GM12801 (cell line): ENCODE data around the gene MAPK13.

Experiments
- CTCF ChIP-seq: IDR thresholded peaks from one replicate; pipeline ENCODE4 v1.5.1; 2011; ENCODE audit warnings: control low read depth; ENCODE audit not compliant: insufficient read length; ENCODE audit errors: extremely low read depth

MAPK13 gene

DNA sequence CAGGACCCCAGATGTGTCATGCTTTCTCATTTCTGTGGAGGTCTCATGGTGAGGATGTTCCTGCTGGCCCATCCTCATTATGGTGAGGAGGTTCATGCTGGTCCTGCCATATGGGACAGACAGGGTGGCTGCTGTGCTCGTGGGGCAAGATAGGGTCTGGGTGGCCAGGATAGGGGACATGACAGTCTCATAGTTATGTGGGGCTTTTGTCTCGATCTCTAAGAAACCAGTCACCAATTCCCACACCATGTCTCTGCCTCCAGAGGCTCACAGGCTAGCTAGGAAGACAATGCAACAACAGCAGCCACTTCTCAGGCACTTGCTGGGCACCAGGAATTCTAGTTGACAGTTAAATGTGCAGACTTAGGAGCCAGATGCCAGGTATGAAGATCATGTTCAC is 4.2 kb upstream of the MAPK13 start:
- TF ChIP-seq CTCF = no peak

DNA sequence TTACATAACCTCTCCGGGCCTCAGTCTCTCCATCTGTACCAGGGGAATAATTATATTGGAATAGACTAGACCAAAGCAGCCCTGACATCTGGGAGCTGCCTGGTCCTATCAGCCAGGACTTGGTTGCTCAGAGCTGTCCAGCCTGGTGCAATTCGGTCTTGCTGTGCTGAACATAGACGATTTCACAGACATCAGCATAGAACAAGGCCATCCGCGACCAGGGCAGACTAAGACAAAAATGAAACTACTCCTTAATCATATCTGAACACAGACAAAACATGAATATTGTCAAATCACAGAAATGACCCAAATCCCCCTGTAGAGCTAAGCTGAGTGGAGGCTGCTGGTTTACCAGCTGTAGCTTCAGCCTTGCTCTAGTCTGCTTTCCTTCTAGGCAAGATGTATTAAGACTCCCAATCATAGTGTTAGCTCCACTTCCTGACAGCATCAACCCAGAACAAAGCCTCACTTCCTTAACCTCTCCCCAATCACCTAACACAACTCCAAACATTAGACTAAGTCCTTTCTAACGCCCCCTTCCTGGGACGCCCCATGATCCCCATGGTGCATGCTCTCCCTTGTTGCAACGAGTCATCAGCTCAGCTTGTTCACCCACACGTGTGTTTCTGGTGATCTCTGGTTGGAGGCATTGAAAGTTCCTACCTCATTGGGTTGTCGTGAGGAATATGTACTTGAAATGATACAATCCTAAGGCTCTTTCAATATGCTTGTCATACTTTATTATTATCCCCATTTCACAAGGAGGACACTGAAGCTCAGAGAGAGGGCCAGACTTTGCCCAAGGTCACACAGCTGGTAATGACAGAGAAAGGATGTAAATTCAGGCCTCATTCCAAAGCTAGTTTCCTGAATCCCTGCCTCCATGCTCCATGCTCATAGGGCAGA is 3.5 kb upstream of the MAPK13 start:
- no peak for TF ChIP-seq CTCF

GRCh38 chr6:36127462-36128016 is 2.8 kb upstream of the MAPK13 start:
- TF ChIP-seq CTCF = no peak

- TF ChIP-seq CTCF = no peak
Measured at GRCh38 chr6:36128073-36128472, 2.2 kb upstream of the MAPK13 start.

DNA sequence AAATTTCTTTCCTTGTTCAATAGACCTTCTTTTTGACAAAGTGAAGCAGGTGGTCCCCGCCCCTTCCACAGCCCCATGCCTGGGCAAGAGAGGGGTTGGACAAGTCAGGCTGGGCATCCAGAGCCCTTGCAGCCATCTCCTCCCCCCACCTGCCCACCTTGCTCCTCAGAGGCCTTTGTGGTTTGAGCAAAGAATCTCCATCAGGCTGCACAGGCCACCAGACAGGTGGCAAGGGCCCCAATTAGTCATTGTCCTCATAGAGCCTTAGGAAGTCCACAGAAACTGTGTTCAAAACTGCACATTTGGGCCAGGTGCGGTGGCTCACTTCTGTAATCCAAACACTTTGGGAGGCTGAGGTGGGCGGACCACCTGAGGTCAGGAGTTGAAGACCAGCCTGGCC is 1.5 kb upstream of the MAPK13 start:
- no peak for TF ChIP-seq CTCF

GRCh38 chr6:36130667-36131510 is 576 bp downstream of the MAPK13 start:
- TF ChIP-seq CTCF = no peak
